ENCODE measurements around the gene MTUS2.

Gene MTUS2

DNA sequence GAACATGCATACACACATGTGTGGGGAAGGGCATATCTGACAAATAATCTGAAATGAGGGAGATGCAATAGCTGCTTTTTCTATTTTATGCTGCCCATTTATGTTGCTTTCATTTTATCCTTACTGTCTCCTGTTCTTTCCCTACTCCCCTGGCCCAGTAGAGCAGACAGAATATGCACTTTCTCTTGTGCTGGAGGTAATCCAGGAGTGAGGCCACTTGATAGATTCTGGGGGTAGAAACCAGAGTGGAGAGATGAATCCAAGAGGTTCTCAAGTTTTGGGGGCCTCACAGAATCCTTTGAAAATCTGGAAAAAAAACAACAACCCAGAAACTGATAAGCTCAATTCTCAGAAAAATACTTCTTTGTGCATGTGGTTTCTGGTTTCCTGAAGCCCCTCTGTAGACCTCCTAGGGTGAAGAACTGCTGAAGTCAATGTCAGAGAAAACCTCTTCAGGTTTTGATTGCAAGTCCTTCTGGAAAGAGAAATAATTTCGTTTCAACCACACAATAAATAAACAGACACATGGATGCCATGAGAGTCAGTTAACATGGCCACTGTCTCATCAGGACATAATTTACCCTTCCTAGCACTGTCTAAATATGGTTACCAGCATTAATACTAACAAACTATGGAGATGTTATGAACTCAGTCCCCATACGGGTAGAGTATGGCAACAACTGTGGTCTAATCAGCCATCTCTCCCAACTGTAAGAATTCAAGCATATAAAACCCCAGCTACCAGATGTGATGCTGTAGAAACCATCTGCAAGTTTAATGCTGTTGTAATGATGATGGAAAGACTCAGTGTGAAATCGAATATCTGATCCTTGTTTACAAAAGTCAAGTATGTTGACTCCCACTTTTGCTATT lies 419.8 kb downstream of the MTUS2 start:
- no peak for DNase-seq (ENCODE audit: low read depth)

DNA sequence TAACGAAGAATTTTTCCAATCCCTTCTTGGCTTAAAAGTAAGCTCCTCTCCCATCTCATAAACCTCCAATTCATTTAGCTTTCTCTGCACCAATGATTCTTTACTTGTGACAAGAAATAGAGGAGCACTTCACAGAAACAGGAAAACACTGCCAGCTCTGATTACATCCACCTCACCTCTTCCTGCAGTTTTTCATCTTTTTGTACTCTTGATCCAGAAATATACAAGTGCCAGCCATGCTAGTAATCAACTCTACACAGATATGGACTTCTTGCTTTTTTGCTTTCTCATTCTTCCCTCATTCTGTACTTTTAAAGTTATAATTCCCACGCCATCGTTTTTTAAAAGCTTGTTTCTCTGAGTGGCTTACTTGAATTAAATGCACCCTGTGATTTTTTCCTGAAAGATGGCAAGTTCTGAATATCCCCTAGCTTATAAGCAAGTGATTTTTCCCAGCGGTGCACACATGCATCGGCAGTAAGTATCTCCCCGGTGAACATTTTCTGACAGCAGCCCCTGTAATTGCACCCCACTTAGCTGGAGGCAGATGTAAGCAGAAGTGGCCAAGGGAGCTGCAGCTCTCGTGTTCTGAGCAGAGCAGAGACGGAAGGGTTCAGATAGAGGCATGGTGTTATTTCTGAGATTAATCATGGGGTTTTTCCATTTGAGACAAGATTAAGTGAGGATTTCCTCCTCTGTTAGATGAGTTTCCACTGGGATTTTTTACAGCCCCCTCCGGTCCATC lies 434.7 kb downstream of the MTUS2 start:
- no peak for DNase-seq (ENCODE audit: low read depth)

- DNase-seq (ENCODE audit: low read depth) = no peak
Observed at GRCh38 chr13:29255567-29255966, 435.4 kb downstream of the MTUS2 start.

GRCh38 chr13:29260684-29261083 lies 440.5 kb downstream of the MTUS2 start:
- no peak for DNase-seq (ENCODE audit: low read depth)

DNA sequence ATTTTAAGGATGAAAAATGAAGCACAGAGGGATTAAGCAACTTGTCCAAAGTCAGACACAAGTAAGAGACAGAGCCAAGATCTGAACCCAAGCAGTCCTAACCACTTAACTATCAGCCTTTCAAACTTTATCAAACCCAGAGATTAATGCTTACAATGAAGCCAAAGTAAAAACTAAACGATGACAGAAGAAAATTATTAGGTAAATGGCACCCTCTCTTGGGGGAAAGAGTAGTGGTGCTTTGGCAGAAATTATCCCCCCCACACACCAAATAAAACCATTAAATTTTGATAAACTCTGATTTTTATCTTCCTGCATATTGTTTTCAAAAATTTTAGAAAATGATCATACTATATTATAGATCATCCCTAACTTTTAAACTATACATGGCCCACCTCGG lies 446.1 kb downstream of the MTUS2 start:
- DNase-seq (ENCODE audit: low read depth) = no peak

DNA sequence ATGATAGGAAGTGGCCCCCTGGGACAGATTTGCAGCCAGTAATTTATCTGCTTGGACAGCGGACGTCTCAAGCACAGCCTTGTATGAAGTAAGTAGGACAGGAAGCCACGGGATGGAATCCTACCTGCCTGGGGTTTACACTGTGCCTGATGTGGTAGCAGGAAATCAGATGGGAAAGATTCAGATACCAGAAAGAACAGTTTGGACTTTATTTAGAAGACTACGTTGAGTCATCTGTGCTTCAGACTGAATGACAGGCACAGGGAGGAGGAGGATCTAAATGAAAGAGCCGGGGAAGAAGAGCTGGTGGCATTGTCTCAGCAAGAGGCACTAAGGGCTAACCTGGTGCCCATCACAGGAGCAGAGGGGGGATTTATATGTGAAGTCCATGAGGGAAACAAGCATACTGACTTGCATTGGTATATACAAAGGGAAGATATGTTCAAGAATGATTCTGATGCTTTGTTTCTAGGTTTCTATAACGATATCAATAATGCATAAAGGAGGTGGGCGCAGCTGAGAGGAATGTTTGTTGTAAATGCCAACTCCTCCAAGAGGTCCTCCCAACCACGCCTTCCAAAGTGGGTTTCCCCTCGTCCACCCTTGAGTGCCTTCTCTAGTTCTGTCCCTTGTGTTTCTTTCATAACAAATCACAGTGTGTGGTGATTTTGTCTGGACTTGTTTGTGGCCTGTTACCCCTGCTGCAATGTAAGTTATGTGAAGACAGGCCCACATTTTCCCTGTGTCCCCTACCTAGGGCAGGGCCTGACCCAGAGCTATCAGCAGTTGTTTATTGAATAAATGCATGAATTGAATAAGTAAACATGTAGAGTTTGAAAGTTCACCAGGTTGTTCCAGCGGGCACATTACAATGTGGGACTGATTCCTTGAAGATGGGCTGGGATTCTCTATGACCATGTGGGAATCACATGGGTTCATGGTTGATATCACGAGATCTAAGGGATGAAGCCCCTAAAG lies 446.9 kb downstream of the MTUS2 start:
- no peak for DNase-seq (ENCODE audit: low read depth)

GRCh38 chr13:29270271-29270985 lies 450.3 kb downstream of the MTUS2 start:
- DNase-seq (ENCODE audit: low read depth) = no peak

DNA sequence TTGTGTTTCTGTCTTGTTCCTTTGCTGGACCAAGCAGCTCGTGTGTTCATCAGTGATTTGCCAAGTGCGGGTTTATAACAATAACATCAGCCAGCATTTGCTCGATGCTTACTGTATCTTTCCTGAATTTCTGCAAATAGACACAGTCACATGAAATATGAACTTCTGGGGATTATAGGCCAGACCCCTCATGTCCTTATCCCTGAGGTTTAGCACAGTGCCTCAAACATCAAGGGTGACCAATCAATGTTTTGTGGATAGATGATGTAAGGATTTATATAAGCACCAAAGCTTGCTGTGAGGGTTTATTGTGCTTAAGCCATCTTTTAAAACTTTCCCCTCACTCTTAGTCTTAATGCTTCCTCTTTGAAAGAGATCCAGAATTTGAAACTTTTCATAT lies 451.5 kb downstream of the MTUS2 start:
- no peak for DNase-seq (ENCODE audit: low read depth)

DNA sequence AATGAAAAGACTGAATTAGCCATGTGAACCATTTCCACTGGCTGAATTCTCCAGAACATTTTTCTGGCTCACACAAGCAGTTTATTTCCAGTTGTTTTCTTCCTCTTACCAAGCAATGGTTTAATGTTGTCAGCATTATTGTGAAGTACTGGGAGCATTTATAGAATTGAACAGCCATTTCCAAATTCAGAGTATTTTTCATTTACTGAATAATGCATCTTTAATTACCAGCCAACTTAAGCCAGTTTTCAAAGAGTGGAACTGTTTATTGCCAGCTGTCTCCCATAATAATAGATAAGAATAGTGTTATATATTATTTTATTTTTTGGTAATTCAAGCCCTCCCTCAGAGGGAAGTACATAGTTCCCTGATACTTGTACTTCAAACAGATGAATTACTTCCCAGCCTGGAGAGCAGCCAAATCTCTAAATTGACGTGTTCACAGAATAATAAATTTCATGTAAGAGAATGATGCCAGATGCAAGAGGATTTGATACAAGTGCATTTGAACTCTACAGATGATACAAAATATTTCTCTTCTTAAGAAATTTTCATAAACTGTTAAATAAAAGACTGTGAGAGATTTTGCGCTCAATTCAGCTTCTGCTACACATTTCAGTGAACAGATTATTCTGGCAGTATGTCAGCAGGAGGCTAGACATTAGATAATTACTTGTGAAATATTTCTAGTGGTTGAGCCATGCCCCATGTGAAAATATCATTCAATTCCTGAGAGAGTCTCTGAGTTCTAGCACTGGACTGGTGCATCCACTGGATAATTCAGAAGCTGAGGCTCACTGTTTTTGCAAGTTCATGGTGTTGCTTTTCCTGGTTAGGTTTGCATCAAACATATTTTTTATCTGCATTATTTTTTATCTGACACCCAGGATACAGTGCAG lies 459.5 kb downstream of the MTUS2 start:
- no peak for DNase-seq (ENCODE audit: low read depth)

DNA sequence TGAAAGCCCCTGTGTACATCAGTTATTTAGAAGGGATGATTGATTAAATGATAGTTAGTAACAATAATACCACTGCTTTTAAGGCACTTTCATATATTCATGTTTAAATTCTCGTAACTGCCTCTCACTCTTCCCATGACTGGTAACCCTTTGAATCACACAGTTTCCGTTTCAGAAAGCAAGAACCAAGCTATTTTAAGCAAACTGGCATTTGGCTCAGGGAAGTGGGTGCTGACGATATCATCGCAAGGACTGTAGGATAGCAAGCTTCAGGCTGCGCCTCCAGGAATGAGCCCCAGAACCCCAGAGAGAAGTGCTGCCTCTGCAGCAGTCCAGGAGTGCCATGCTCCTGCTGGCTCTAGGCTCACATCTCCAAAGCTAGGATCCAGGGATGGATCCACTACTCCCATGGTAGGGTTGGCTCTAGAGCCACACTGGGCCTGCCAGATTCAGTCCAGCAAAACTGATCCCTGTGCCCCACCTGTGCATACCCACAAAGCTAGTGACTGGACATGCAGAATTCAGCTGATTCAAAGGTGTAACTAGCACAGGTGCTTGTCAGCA lies 461.9 kb downstream of the MTUS2 start:
- no peak for DNase-seq (ENCODE audit: low read depth)

DNA sequence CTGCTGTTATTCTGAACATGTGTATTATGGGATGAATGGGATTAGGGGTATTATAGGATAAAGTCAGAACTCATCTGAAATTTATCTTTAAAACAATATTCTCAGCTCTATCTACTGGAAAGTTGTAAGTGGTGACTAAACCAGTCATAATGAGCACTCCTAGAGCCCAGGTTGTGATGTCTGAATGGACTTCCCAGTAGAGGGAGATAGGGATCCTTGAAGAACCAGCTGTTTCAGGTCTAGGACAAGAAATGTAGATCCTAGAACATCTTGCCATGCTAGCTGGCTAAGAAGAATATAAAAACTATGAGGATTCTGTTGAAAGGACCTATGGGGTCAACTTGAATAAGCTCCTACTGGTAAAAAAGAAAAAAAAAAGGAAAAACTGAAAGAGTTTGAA lies 464.6 kb downstream of the MTUS2 start:
- DNase-seq (ENCODE audit: low read depth) = no peak

- no peak for DNase-seq (ENCODE audit: low read depth)
Observed at GRCh38 chr13:29287237-29287636, 467.1 kb downstream of the MTUS2 start.

DNA sequence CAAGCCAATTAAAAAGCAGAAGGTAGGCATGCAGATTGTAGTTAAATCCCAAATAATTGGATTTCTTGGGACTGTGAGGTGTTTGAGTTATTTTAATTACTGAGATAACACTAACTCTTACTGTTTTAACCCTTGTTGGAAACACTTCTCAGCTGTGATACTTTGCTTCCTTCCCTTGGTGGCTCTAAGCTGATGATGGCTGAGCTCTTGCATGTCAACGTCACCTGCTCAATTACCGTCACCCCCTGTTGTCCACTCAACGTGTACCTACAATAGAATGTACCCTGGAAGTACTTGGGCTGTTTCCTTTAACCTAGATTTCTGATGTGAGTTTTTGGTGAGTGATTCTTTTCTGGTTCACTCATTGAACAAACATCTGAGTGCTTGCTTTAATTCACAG lies 471.9 kb downstream of the MTUS2 start:
- no peak for DNase-seq (ENCODE audit: low read depth)

DNA sequence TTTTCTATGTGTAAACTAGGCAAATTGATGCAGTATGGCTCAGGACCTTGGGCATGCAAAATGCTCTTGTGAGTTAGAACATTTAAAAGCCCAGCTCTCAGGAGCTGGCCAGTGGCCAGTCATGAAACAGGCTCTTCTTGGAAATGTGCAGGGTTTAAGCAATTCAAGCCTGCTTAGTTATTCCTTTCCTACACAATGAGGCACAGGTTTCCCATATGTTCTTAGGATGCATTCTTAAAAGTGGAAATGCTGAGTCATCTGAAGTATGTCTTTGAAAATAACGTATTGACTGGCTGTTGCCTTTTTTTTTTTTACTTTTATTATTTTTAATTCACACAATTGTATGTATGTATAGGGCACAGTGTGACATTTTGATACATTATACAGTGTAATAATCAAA lies 474.7 kb downstream of the MTUS2 start:
- DNase-seq (ENCODE audit: low read depth) = peak; percentile 1

DNA sequence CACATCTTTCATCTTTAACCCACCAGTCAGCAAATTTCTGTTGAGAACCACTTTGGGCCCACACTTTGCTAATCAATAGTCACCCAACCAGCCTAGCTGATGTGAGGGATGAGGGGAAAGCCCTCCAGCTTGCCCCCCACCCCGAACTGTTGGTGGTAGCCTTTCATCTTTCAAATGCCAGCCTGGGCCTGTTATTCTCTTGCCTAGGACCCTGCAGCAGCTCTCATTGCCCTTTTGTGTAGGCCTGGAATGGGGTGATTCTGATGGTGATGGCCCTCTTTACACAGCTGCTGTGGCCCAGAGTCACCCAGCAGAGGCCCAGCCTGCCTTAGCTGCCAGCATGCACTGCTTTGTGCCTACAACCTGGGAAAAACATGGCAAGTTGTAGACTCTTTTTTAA lies 480.9 kb downstream of the MTUS2 start:
- no peak for DNase-seq (ENCODE audit: low read depth)

DNA sequence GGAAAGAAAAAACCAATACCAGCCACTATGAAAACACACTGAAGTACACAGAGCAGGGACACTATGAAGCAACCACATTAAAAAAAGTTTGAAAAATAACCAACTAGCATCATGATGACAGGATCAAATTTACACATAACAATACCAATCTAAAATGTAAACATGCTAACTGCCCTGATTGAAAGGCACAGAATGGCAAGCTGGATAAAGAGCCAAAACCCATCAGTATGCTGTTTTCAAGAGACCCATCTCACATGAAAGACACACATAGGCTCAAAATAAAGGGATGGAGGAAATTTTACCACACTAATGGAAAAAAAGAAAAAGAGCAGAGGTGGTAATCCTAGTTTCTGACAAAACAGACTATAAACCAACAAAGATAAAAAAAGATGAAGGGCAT lies 484.0 kb downstream of the MTUS2 start:
- DNase-seq (ENCODE audit: low read depth) = no peak

GRCh38 chr13:29310806-29311205 lies 490.7 kb downstream of the MTUS2 start:
- no peak for DNase-seq (ENCODE audit: low read depth)

- DNase-seq (ENCODE audit: low read depth) = no peak
Observed at GRCh38 chr13:29315847-29316246, 495.7 kb downstream of the MTUS2 start.

DNA sequence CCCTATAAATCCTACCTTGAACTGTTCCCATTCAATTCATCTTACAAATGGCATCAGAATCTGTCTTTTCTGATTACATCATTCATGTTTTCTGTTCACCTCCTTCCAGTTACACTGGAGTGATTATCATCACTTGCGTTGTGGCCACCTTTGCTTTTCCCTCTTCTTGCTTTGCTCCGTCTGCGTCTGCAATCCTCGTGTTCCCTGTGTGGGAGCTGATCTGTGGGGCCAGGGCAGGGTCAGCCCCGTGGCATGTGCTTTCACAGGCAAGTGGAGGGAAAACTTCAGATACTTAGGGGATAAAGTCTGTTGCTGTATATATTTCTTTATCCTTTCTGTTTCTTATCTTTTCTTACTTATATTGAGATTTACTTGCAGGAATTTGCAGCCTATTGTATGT lies 497.7 kb downstream of the MTUS2 start:
- no peak for DNase-seq (ENCODE audit: low read depth)

DNA sequence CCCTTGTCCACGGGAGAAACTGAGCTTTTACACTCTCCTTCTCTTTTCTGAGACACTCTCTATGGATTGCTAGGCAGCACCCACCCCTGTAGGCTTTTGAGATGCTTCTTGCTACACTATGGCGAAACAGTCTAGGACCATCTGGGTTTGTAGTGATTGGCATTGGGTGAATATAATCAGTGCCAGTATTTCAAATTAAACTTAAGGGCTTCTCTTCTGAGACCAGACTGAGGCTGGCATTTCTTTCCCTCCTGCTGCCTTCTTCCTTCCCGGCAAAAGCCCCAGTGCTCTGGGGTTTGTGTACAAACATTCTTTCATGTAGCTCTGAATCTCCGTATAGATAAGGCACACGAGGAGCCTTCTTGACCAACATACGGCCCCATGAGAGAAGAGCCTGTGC lies 498.6 kb downstream of the MTUS2 start:
- DNase-seq (ENCODE audit: low read depth) = no peak
